HG03103 (cell line): ENCODE data around the gene SND1.

Source experiments
- ATAC-seq: cut with Tn5 transposase; IDR thresholded peaks from one replicate; pipeline ENCODE4 v1.9.1; 2021; ENCODE audit warnings: low read depth; ENCODE audit not compliant: unreplicated experiment

Gene SND1

DNA sequence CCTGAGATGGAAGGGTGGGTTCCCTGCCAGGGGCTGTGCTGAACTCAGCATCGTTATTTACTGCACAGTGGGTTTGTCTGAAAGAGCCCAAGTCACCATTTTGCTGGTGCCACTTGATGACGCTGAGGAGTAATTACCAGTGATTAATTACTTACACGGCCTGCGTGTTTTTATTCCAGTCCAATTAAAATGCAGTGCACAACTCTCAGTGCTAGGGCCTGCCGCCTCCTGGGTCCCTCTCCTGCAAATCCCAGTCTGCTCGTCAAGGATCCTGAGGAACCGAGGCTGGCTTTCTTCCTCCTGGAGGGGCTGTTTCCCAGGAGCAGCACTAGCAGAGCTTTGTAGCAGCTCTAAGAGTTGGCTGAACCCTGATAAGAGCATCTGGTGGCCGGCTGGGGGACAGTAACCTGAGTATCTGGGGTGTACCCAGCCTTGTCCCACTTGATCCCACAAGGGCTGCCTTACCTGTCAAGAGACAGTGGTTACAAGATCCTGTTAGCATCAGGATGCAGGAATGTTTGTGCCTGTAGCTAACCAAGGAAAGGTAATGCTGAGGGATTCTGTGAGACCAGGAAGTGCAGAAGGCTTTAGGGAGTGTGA is 424.3 kb downstream of the SND1 start:
- no peak for ATAC-seq

- ATAC-seq = no peak
Observed at GRCh38 chr7:128076796-128077271, 424.8 kb downstream of the SND1 start.

DNA sequence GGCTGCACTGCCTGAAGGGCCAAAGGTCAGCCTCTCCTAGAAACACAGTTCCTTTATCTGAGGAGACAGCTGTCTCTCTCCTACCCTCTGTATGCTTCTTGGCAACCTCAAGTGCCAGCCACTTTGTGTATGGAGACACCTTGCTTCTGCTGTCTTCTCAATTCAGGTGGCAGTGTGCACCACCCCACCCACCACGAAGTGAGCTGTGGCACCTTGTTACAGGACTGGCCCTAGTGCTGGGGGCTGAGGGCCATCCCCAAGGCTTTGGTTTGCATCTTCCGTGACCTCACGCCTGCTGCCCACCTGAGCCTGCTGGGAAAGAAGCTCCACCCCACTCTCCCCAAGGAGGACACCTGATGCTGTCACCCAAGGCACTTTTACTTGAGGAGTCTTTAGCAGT is 426.3 kb downstream of the SND1 start:
- ATAC-seq = no peak

DNA sequence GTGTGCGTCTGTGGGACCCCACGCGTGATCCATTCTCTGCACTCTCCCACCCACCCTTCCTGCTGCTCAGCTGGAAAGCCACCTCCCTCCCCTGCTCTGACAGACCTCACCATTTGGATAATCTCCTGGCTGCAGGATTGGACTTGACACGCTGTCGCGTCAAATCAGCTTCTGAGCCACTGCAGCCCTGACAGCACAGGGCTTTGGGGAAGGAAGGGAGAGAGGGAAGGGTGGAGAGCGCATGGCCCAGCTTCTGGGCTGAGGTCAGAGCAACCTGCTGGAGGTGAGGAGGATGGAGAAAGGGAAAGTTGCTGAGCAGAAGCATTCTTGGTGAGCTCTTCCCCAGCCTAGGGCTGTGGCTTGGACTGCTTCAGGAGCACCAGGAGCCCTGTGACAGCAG is 428.2 kb downstream of the SND1 start:
- no peak for ATAC-seq

DNA sequence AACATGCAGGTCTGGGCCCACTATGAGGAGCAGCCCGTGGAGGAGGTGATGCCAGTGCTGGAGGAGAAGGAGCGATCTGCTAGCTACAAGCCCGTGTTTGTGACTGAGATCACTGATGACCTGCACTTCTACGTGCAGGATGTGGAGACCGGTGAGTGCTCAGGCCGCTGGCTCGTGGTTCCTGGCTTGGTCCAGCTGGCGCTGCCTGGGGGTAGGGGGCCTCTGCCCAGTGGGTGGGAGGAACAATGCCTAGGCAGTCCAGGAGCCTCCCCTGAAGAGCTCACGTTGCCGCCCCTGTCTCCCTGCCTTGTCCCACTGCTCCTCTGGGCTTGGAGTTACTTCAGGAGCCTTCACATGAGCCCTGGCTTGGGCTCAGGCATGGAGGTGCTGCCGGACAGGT is 429.4 kb downstream of the SND1 start:
- no peak for ATAC-seq

DNA sequence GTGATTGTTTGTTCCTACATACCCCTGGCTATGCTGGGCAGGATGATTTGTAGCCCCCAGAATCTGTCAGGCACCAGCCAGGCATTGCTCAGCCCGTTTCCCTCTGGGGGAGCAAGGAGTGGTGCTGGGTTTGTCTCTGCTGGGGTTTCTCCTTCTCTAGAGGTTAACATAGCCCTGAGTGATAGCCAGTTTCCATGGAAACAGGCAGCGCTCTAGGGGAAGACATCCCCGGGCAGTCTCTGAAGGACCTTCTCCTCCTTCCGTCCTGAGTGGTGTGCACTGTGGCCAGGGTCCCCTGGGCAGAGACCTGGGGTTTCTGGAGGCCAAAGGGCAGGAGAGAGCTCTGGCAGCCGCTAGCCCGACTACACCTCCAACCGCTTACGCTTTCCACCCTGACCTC is 429.8 kb downstream of the SND1 start:
- no peak for ATAC-seq

DNA sequence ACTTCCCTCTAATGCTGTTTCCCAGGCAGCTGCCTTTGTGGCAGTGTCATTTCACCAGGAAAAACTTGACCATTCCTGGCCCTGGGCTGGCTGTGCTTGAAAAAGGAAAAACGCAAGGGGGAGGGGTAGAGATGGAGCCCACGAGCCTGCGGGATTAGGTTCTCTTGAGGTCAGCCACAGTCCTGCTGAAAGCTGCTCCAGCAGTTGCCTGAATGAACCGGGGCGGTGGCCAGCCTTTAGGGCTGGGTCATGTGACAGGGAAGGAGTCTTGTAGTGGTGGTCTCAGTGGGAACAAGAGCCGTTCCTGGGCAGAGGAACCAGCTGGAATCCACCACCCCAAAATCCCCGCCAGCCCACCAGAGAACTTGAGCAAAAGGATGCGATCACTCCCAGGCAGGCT is 430.4 kb downstream of the SND1 start:
- ATAC-seq = no peak

DNA sequence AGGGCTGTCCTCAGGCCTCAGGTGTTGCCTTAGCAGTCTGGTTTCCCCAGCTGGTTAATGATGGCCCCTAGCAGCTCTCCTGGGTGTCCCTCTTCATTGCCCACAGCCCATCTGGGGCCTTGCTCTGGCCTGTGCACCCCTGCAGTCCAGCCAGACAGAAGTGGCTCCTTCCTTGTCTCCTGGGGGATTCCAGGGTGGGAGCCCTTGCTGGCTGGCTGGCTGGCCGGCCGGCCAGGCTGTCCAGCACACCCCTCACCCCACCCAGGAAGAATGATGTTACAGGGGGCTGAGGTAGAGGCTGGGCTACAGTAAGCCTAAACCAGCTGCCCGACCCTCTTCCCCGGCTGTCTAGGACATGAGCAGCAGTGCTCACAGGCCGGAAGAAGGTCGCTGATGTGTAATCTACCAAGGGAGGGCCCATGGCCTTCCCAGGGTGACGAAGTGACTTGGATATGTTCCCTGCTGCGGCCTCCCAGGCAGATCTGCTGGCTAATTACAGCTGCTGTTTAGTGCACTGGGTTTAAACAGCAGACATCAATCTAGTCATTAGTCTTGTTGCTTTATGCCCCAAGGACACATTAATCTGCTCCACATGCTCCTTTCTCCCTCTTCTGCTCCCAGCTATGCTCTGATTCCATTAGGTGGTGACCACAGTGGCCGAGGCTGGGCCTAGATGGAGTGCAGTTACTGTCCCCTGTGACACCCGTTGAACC is 433.1 kb downstream of the SND1 start:
- ATAC-seq = no peak

DNA sequence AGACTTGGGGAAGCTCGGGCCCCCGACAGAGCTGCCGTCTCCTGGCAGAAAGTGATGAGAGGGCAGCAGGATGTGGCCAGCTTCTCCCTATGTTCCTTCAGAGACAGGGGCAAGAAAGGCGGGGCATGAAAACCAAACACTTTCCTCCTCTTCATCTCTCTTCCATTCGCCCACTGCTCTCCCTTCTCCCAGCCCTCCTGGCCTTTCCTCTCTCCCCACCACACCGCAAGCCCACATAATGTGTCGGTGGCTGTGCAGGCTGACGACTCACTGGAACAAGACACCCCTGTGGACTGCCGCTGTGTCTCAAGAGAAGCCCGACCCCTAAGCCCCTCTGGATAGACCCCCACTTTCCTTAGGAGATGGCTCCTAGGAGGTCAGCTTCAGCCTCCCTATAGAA is 438.5 kb downstream of the SND1 start:
- ATAC-seq = no peak

- no peak for ATAC-seq
Observed at GRCh38 chr7:128091106-128091505, 439.1 kb downstream of the SND1 start.

DNA sequence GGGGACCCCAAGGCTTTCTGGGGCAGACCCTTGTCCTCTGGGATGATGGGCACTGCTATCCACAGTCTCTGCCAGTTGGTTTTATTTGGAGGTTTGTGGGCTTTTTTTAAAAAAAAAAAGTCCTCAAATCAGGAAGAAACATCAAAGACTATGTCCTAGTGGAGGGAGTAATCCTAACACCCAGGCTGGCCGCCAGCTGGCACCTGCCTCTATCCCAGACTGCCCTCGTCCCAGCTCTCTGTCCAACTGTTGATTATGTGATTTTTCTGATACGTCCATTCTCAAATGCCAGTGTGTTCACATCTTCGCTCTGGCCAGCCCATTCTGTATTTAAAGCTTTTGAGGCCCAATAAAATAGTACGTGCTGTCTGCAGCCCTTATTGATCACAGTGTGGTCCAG is 440.2 kb downstream of the SND1 start:
- no peak for ATAC-seq

GRCh38 chr7:128093614-128094570 is 441.9 kb downstream of the SND1 start:
- ATAC-seq = no peak

GRCh38 chr7:128094686-128095085 is 442.7 kb downstream of the SND1 start:
- ATAC-seq = no peak

DNA sequence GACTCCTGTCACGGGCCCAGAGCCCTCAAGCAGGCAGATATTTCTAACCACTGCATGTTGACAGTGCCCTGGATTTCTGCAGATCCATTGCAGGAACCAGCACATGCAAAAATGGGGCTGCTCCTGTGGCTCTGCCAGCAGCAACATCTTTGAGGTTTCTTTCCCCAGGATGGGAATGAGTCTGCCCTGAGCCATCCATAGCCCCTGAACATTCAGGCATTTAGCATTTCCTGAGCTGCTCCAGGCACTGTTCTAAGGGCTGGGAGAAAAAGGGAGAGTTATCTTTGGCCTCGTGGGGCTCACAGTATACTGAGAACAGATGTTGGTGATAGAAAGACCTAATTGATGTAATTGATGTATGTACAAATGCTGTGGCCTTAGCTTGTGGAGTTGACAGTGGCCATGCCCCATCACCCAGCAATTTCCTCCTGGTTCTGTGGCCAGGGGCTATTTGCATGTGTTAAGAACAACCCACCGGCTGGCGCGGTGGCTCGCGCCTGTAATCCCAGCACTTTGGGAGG is 445.3 kb downstream of the SND1 start:
- no peak for ATAC-seq

- no peak for ATAC-seq
Observed at GRCh38 chr7:128098629-128099028, 446.6 kb downstream of the SND1 start.

GRCh38 chr7:128099204-128099671 is 447.2 kb downstream of the SND1 start:
- no peak for ATAC-seq

DNA sequence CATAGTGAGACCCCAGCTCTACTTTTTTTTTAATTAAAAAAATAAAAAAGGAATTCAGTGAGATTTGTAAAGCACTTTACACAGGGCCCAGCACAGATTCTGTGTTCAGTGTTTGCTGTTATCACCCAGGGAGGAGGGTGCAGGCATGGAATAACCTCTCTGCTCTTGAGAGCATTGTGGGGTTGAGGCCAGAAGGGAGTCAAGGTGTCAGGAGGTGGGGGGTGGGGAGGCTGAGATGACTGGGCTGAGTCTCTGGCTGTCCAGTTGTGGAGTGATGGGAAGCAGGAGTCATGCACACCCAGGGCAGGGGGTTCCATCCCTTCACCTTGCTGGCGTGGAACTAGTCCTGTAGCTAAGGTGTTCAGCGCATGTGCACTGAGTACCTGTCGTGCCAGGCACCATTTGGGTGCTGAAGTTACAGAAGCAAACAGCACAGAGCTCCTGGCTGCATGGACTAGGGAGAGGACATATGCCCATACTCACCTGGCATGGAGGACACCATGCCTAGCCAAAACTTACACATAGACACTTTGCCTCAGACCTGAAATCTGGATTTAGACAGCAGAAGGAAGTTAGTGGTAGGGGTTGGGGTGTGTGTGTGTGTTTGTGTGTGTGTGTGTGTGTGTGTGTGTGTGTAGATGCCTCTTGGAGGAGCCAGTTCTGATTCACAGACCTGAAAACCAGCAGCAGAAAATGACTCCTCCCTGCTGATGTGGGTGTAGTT is 448.4 kb downstream of the SND1 start:
- ATAC-seq = no peak

DNA sequence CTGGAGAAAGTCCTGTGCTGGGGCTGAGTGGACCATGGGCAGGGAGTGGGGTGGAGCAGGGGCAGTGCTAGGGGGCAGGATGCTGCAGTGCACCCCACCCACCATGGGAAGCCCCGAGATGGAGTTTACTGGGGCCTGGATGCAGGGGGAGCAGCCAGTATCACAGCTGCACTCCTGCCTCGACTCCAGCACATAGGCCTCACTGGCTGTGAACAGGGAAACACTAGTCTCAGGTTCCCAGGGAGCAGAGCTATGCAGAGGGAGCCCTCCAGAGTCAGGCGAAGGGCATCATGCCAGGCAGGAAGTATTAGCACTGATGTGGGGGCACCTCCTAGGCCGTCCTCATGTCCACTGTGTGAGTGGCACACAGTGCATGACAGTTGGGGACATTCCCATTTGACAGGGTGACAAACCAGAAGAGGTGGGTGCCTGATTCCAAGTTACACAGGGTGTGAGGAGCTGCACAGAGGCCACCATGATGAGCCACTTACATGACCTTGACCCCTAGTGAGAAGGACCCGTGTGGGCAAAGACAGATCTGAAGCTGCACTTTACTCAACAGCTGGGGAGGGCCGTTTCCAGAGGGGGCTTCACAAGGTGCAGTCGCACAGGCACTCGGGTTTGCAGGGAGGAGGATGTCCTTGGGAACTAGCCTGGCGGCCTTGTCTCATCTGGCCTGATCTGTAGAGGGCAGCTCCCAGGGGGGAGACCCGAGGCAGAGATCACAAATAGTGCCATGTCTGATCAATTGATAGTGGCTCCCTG is 449.1 kb downstream of the SND1 start:
- ATAC-seq = no peak

DNA sequence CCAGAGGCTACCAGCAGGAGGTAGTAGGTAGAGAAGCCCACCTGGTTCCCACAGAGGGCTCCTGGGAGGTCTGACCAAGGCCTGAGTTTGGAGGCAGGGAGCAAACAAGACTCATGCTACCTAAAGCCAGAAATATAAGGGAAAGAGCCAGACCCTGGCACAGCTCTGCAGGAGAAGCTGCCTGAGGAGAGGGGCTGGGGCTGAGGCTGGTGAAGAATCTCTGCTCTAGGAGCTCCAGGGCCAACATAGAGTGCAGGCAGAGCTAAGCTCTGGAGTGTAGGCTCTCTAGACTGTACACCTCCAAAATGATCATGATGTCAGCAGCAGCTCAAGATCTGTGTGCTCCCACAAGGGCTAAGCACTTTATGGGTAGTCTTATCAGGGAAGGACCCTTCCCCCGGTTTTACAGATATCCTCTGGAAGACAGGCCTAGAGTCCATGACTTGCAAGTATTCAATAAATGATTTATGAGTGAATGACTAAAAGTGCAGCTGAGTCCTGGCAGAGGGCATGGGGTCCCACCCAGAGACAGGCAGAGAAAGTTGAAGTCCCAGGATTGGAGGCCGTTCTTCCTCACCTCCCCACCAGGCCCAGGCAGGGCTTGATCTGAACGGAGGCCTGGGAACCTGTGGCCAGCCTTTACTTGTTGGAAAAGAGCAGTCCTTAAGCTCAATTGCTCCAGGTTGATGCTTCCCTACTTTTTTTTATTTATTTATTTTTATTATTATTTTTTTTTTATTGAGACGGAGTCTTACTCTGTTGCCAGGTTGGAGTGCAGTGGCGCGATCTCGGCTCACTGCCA is 450.7 kb downstream of the SND1 start:
- no peak for ATAC-seq
